ENCODE data around the gene GORASP2.

GORASP2 gene

GRCh38 chr2:171008550-171009205 lies 79.6 kb downstream of the GORASP2 start:
- DNase-seq = no peak

- DNase-seq = no peak
Measured at GRCh38 chr2:171009386-171009785, 80.3 kb downstream of the GORASP2 start.

- DNase-seq = no peak
Measured at GRCh38 chr2:171013851-171014250, 84.8 kb downstream of the GORASP2 start.

GRCh38 chr2:171016125-171016524 lies 87.1 kb downstream of the GORASP2 start:
- DNase-seq = no peak

All from activated CD4-positive, alpha-beta T cell treated with anti-CD3 and anti-CD28 coated beads, Interleukin-2, amount 50 U/mL, for 4 hours (primary cell).